HFF-Myc (cell line): ENCODE measurements around the gene TMEM222.

Source experiments
- DNase-seq: peaks from one replicate; pipeline ENCODE4 v3.0.0-alpha.2; 2011; ENCODE audit warnings: low read depth; ENCODE audit errors: extremely low read depth
- H3K4me3 ChIP-seq: replicated peaks from 2 replicates; pipeline ENCODE4 v1.5.1; 2011; ENCODE audit warnings: low read depth, mild to moderate bottlenecking, control low read depth, low read length
- TF ChIP-seq, protein P1 (sequence below): IDR thresholded peaks from 2 replicates; pipeline ENCODE4 v1.5.1; 2012; ENCODE audit warnings: mild to moderate bottlenecking, low read depth, low read length, control low read depth; ENCODE audit errors: missing control alignments

Gene TMEM222

DNA sequence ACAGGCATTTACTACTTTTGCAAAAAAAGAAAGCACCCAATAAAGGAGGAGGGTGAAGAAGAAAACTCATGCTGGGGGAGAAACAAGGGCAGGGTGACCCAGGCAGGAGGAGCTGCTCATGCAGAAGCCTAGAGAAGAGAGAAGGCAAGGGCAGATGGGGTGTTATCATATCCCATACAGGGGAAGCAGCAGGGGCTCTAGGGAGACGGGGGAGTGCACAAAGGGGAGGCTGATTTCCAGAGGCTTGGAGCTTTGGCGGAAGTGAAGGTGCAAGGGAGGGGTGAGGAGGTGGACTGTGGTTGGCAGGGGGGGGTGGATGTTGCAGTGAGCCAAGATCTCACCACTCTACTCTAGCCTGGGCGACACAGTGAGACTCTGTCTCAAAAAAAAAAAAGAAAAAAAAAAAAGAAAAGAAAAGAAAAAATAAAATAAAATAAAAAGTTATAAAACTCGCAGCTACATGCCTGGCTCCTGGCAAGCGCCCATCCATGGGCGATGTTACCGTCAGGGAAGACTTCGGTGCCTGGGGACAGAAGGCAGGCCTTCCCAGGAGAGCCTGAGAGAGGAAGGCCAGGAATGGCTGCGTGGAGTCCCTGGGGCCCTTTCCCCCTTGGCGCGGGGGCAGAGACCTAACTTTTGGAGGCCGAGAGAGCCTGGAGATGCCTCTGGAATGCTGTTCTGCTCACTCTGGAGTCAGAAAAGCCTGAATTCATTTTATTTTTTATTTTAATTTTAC, 56.0 kb downstream of the TMEM222 start:
- no peak for DNase-seq
- H3K4me3 ChIP-seq, result no peak overlapping the region
- TF ChIP-seq, protein P1, sequence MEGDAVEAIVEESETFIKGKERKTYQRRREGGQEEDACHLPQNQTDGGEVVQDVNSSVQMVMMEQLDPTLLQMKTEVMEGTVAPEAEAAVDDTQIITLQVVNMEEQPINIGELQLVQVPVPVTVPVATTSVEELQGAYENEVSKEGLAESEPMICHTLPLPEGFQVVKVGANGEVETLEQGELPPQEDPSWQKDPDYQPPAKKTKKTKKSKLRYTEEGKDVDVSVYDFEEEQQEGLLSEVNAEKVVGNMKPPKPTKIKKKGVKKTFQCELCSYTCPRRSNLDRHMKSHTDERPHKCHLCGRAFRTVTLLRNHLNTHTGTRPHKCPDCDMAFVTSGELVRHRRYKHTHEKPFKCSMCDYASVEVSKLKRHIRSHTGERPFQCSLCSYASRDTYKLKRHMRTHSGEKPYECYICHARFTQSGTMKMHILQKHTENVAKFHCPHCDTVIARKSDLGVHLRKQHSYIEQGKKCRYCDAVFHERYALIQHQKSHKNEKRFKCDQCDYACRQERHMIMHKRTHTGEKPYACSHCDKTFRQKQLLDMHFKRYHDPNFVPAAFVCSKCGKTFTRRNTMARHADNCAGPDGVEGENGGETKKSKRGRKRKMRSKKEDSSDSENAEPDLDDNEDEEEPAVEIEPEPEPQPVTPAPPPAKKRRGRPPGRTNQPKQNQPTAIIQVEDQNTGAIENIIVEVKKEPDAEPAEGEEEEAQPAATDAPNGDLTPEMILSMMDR, result no peak

DNA sequence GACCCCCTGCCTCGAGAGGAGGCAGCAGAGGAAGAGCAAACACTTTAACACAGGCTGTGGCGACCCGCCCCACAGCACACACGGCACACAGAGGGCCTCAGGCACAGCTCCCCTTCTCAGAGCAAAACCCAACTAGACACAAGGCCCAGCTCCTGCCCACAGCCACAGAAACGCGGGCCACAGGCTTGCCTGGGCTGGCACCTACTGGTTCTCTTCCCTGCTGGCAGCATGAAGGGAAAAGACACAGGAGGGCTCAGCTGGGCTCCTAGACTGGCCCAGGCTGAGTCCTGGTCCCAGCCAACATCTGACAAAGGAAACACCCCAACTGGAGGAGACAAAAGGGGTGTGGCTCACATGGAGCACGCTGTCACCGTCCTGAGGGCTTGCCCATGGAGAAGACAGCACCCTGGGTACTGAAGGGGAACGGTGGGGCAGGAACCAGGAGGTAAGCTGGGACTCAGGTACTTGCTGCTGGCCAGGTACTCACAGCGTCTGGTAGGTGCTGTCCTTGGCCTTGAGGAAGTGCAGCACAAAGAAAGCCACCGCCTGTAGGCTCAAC, 57.7 kb downstream of the TMEM222 start:
- no peak overlapping the region for H3K4me3 ChIP-seq
- no peak for DNase-seq
- TF ChIP-seq, protein P1, result no peak

DNA sequence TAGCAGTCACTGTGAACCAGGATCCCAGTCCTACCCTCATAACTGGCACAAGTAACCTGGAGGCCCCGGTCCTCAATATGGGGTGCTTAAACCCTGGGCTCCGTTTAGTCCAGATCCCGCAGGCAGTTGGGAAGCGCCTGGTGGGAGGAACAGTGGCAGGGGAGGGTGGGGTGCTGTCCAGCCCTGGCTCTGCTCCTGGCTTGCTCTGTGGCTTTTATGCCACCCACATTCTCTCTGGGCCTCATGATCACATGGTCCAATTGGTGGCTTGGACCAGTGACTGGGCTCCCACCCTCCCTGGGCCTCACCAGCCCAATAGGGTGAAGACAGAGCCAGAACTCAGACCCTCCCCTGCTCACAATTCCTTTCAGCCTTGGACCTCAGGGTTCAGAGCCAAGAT, 58.3 kb downstream of the TMEM222 start:
- H3K4me3 ChIP-seq, result no peak overlapping the region
- DNase-seq, result no peak
- TF ChIP-seq, protein P1, result no peak

DNA sequence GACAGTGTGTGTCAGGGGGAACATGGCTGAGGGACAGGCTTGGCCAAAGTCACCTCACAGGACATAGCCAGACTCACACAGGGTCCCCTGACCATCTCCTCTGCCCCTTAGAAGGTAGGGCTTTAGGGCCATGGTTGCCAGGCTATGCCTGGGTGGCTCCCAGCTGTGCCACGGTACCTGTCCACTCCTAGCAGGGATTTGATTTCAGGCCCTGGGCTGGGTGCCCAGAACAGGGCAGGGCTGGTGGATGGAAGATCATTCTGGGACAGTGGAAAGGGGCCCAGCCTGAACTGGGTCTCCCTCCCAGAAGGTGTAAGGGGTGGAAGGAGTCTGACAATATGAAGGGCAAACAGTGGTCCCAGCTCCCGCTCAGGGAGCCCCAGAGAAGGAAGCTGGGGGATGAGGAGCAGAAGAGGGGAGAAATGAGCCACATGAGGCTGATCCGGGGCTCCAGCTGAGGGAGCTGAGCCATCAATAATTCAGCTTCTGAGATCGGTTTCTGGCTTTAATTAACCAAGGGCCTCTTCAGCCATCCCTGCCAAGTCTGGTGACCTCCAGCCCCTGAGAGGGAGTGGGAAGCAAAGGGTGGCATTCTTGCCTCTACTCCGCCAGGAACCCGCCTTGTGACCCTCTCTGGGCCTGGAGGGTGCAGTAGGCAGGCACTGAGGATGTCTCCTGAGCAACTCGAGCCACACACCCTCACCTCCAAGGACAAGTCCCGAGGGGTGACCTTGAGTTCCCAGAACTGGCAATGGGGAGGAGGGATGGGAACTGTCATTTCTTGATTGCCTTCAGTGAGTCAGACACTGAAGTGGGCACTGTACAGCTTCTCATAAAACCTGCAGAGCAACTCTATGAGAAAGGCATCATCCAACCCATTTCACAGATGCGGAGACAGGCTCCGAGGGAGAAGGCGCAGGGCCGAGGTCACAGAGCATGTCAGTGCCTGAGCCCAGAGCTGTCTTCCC, 59.1 kb downstream of the TMEM222 start:
- DNase-seq, result no peak
- no peak overlapping the region for H3K4me3 ChIP-seq
- TF ChIP-seq, protein P1, result no peak

DNA sequence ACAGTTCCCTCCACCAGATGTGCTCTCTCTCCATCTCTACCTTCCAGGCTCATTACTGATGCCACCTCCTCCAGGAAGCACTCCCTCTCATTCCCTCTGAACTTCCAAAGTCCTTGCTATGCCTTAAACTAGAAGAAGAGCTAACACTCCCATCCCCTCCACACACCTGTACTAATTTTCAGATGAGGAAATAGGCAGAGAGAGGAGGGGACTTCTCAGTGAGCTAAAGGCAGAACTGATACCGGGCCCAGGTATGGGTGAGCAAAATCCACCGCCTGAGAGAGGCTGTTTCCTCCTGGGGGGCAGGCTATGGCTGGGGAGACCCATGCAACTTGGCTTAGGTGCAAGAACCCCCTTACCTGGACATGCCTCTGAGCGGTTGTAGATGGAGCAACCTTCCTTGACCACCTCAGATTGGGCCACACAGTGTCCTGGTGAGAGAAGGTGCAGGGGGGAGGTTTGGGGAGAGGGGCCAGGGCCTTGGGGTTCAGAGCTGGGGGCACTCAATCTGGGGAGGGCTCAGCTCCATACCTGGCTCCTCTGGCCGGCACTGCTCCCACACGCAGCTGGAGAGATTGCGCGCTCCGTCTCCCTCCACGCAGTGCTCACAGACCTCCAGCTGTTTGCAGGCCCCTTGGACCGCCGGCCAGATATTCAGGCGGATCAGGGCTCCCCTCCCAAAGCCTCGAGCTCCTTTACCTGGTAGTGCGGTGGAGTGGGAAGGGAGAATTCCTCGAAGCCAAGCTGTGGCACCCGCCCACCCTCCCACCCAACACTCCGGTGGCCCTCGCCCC, 60.2 kb downstream of the TMEM222 start:
- H3K4me3 ChIP-seq, result no peak overlapping the region
- DNase-seq, result no peak
- TF ChIP-seq, protein P1, result no peak

DNA sequence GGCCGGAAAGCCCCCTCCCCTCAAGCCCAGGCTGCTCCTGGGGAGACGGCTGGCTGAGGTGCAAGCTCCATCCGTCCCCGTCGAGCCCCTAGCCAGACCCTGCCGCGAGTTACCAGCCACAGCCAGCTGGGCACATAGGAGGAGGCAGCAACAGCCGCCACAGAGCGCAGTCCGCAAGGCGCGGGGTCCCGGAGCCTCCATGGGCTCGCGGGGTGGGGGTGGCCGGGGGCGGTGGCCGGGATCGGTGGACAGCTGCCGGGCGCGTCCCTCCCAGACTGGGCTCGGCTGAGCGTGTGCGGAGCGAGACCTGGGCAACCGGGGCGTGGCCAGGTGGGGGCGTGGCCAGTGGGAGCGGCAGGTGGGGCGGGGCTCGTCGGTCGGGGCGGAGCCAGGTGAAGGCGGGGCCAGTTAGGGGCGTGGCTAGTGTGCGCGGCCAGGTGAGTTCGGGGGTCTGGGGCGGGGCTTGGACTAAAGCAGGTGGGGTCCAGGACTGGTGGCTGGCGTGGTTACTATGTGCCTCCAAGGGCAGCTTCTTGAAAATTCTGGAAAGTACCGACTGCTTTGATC, 61.2 kb downstream of the TMEM222 start, which contains the start of gene CD164L2:
TSS of gene CD164L2 (minus strand) at position 295 of the 567 bp plus-strand sequence. CDS start at position 201, 94 bp downstream.
- TF ChIP-seq, protein P1, result no peak
- H3K4me3 ChIP-seq, result no peak within 1 kb of the TSS
- DNase-seq, result no peak
